HCT116 (cell line): ENCODE data around the gene TRAF3. TPM values are rescaled to one million over a fixed set of nuclear protein-coding genes. Genes with fewer than 3 reads are reported as not detected.

Experiments used
- ATAC-seq: fragments of 200-7000 bp; cut with Tn5 transposase; 2 replicates; pipeline ENCODE4 v1.9.1; 2020; ENCODE audit warnings: mild to moderate bottlenecking, moderate library complexity
- BruUV-seq: library from RNA; stranded (reverse); fragments of 400-500 nt; replicated peaks from 2 replicates; lab custom pipeline; 2021; lab: Mats Ljungman, UMichigan
- CTCF ChIA-PET: fragments of 300-600 bp; sonication (Branson Sonifier 250); formaldehyde crosslinking; loops from one replicate; lab custom pipeline; 2021; ENCODE audit warnings: antibody characterized with exemption; lab: Charles Lee
- POLR2A ChIA-PET: fragments of 300-600, 350-600 bp; sonication (Branson Sonifier 250); formaldehyde crosslinking; loops from one replicate; lab custom pipeline; 2021; ENCODE audit warnings: antibody characterized with exemption; lab: Charles Lee
- RAD21 ChIA-PET, 2 experiments: fragments of 300-600 bp; sonication (Branson Sonifier 250); formaldehyde crosslinking; loops; one replicate each; lab custom pipeline; 2023; ENCODE audit warnings: low total read pairs in 2 of 2; ENCODE audit not compliant: uncharacterized antibody in 2 of 2, unreplicated experiment in 2 of 2, low non-redundant PET in 1 of 2; lab: Charles Lee
- DNase-seq: peaks from one replicate; pipeline ENCODE4 v3.0.0-alpha.2; 2010; ENCODE audit warnings: low read depth, low spot score
- H2AFZ ChIP-seq: fragments of 200-600 bp; shearing (Covaris generic), sonication (generic); 2 replicates; pipeline ENCODE4 v1.6.1; 2017; ENCODE audit warnings: low read depth, mixed run types, mixed read lengths, antibody characterized with exemption, low read length; ENCODE audit not compliant: poor library complexity, severe bottlenecking
- H3K27ac ChIP-seq: 2 replicates; pipeline ENCODE4 v1.5.1; 2012; ENCODE audit warnings: low read depth, low read length
- H3K27me3 ChIP-seq: fragments of 200-600 bp; sonication (generic); 2 replicates; pipeline ENCODE4 v1.6.1; 2016; ENCODE audit warnings: mixed run types, low read length, mixed read lengths; ENCODE audit not compliant: insufficient read depth
- H3K36me3 ChIP-seq, 2 experiments: fragments of 200-500 bp in 1 of 2; fragments of 200-600 bp in 1 of 2; sonication (Bioruptor generic) in 1 of 2; sonication (generic) in 1 of 2; 2 replicates each; pipeline versions ENCODE4 v1.5.1 to v1.6.1; 2014 to 2016; ENCODE audit warnings: low read length in 2 of 2, inconsistent platforms in 1 of 2, mixed read lengths in 1 of 2, mixed run types in 1 of 2; ENCODE audit not compliant: insufficient read depth in 2 of 2, control insufficient read depth in 1 of 2
- H3K4me1 ChIP-seq, 2 experiments: fragments of 200-600 bp in 1 of 2; sonication (generic) in 1 of 2; 2 replicates each; pipeline versions ENCODE4 v1.5.1 to v1.6.1; 2012 to 2017; ENCODE audit warnings: low read length in 2 of 2, inconsistent platforms in 1 of 2, mild to moderate bottlenecking in 1 of 2, mixed read lengths in 1 of 2, mixed run types in 1 of 2, moderate library complexity in 1 of 2; ENCODE audit not compliant: insufficient read depth in 2 of 2, control insufficient read depth in 1 of 2
- H3K4me2 ChIP-seq: fragments of 200-600 bp; sonication (generic); 2 replicates; pipeline ENCODE4 v1.6.1; 2017; ENCODE audit warnings: mixed run types, low read length, mixed read lengths
- H3K4me3 ChIP-seq, 2 experiments: fragments of 200-600 bp in 1 of 2; sonication (generic) in 1 of 2; replicated peaks in 1 of 2; 2 replicates each; pipeline ENCODE4 v1.5.1; 2011 to 2016; ENCODE audit warnings: low read length in 2 of 2, control low read depth in 1 of 2, low read depth in 1 of 2, mild to moderate bottlenecking in 1 of 2, mixed read lengths in 1 of 2, mixed run types in 1 of 2
- H3K79me2 ChIP-seq: fragments of 200-600 bp; sonication (generic); 2 replicates; pipeline ENCODE4 v1.6.1; 2017; ENCODE audit warnings: mild to moderate bottlenecking, mixed run types, low read length, moderate library complexity, mixed read lengths; ENCODE audit not compliant: insufficient read depth
- H3K9ac ChIP-seq: fragments of 200-600 bp; sonication (generic); 2 replicates; pipeline ENCODE4 v1.6.1; 2016; ENCODE audit warnings: low read length, mixed read lengths
- H3K9me2 ChIP-seq: fragments of 200-600 bp; sonication (generic), shearing (Covaris generic); 2 replicates; pipeline ENCODE4 v1.6.1; 2017; ENCODE audit warnings: mixed run types, mild to moderate bottlenecking, moderate library complexity; ENCODE audit not compliant: insufficient read depth
- H3K9me3 ChIP-seq, 2 experiments: fragments of 200-500 bp in 1 of 2; fragments of 200-600 bp in 1 of 2; sonication (Bioruptor generic) in 1 of 2; sonication (generic) in 1 of 2; 2 replicates each; pipeline ENCODE4 v1.6.1; 2014 to 2017; ENCODE audit warnings: low read length in 2 of 2, mixed read lengths in 2 of 2, inconsistent platforms in 1 of 2, low read depth in 1 of 2, mild to moderate bottlenecking in 1 of 2, mixed run types in 1 of 2, moderate library complexity in 1 of 2; ENCODE audit not compliant: control insufficient read depth in 1 of 2, insufficient read depth in 1 of 2
- H4K20me1 ChIP-seq: fragments of 200-600 bp; sonication (generic), shearing (Covaris generic); 2 replicates; pipeline ENCODE4 v1.6.1; 2017; ENCODE audit warnings: mixed run types, mild to moderate bottlenecking, moderate library complexity; ENCODE audit not compliant: insufficient read depth
- CBX3 ChIP-seq: IDR thresholded peaks from 2 replicates; pipeline ENCODE4 v1.6.1; 2012; ENCODE audit warnings: low read depth
- ELF1 ChIP-seq: IDR thresholded peaks from 2 replicates; pipeline ENCODE4 v1.6.1; 2012; ENCODE audit warnings: low read depth, borderline replicate concordance
- FOSL1 ChIP-seq: IDR thresholded peaks from 2 replicates; pipeline ENCODE4 v1.6.1; 2012; ENCODE audit warnings: low read depth
- POLR2A ChIP-seq: IDR thresholded peaks from 2 replicates; pipeline ENCODE4 v1.7.0; 2011; ENCODE audit warnings: borderline replicate concordance; ENCODE audit not compliant: insufficient read depth, insufficient read length; ENCODE audit errors: extremely low read depth
- SIN3A ChIP-seq: IDR thresholded peaks from 2 replicates; pipeline ENCODE4 v1.6.1; 2012; ENCODE audit warnings: low read depth
- TCF7L2 ChIP-seq: IDR thresholded peaks from 2 replicates; pipeline ENCODE4 v1.7.0; 2011; ENCODE audit warnings: borderline replicate concordance, inconsistent platforms; ENCODE audit not compliant: insufficient read depth, insufficient read length; ENCODE audit errors: extremely low read depth
- YY1 ChIP-seq: IDR thresholded peaks from 2 replicates; pipeline ENCODE4 v1.6.1; 2011; ENCODE audit warnings: low read length, low read depth, moderate library complexity, mild to moderate bottlenecking; ENCODE audit not compliant: insufficient replicate concordance; ENCODE audit errors: extremely low read depth
- ZFX ChIP-seq: fragments of 450-650 bp; IDR thresholded peaks from 2 replicates; pipeline ENCODE4 v1.6.1; 2017
- ZNF274 ChIP-seq: fragments of 200-500 bp; sonication (Bioruptor generic); IDR thresholded peaks from 2 replicates; pipeline ENCODE4 v1.6.1; 2014; ENCODE audit warnings: mild to moderate bottlenecking, low read depth, low read length, inconsistent platforms
- intact Hi-C: fragments of 100-400 bp; cut with micrococcal nuclease; formaldehyde crosslinking; loops from 2 replicates; pipeline ENCODE4 v1.10.0; 2022
- total RNA-seq: library from RNA; stranded (reverse); gene quantifications from one replicate; pipeline ENCODE4 v1.2.1, GENCODE V29; 2021; ENCODE audit not compliant: unreplicated experiment
- TF ChIP-seq, protein P1 (sequence below), 3 experiments: fragments of 200-600 bp in 1 of 3; sonication (generic) in 1 of 3; IDR thresholded peaks in 2 of 3; conservative IDR thresholded peaks in 1 of 3; 2 replicates each; pipeline ENCODE4 v1.5.1; 2012 to 2017; ENCODE audit warnings: low read depth in 2 of 3, low read length in 2 of 3, antibody characterized with exemption in 1 of 3, borderline replicate concordance in 1 of 3, control low read depth in 1 of 3, mild to moderate bottlenecking in 1 of 3, mixed read lengths in 1 of 3, mixed run types in 1 of 3, moderate library complexity in 1 of 3; ENCODE audit not compliant: insufficient read depth in 1 of 3

The TRAF3 gene
- total RNA-seq, 1 experiment from 2014 or later: 32.1 TPM

- Histone ChIP-seq H3K79me2 (peaks cover 84% of the 10 kb centered on the region), H2AFZ (no peak overlapping the region), H3K9ac (no peak overlapping the region), H3K27ac (peak overlapping the region; percentile 41; the same call in 1 of the 2 replicates), H3K36me3 (no peaks in the 10 kb centered on the region), H3K4me1 (peaks cover 32 to 61% of the 10 kb centered on the region in 2 experiments), H3K9me2 (no peaks in the 10 kb centered on the region), H4K20me1 (no peaks in the 10 kb centered on the region; the same call in 1 of the 2 replicates), H3K27me3 (no peaks in the 10 kb centered on the region), H3K9me3 (no peaks in the 10 kb centered on the region), H3K4me3 (no peak overlapping the region), H3K4me2 (peak overlapping the region; percentile 45)
- ChIA-PET POLR2A (no interaction called here), CTCF (no interaction called here), RAD21 (no interaction called here)
- no TSS peak for BruUV-seq
- peak; percentile 31 for ATAC-seq
- intact Hi-C loops: no loop called here
- no peak for DNase-seq
- TF ChIP-seq ZFX (no peak), CBX3 (no peak), SIN3A (no peak), ELF1 (no peak), POLR2A (no peak), ZNF274 (no peak), FOSL1 (no peak), YY1 (no peak), TCF7L2 (no peak)
- TF ChIP-seq, protein P1, sequence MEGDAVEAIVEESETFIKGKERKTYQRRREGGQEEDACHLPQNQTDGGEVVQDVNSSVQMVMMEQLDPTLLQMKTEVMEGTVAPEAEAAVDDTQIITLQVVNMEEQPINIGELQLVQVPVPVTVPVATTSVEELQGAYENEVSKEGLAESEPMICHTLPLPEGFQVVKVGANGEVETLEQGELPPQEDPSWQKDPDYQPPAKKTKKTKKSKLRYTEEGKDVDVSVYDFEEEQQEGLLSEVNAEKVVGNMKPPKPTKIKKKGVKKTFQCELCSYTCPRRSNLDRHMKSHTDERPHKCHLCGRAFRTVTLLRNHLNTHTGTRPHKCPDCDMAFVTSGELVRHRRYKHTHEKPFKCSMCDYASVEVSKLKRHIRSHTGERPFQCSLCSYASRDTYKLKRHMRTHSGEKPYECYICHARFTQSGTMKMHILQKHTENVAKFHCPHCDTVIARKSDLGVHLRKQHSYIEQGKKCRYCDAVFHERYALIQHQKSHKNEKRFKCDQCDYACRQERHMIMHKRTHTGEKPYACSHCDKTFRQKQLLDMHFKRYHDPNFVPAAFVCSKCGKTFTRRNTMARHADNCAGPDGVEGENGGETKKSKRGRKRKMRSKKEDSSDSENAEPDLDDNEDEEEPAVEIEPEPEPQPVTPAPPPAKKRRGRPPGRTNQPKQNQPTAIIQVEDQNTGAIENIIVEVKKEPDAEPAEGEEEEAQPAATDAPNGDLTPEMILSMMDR (IDR thresholded peaks at IDR 0.05 in 2 of 3, conservative IDR thresholded peaks at IDR 0.05 in 1 of 3; ENCODE audit: borderline replicate concordance in 1 of 3, insufficient read depth in 1 of 3, low read depth in 2 of 3, low read length in 2 of 3): no peak
Observed at GRCh38 chr14:102799684-102800562, 22.7 kb downstream of the TRAF3 start.
